Gastroesophageal sphincter (tissue), 4 donors: Measurements from ENCODE around the gene SERINC4. TPM values are rescaled to one million over a fixed set of nuclear protein-coding genes. Genes with fewer than 3 reads are reported as not detected.
A peak's percentile ranks its signal among the peaks of the same experiment; 100 is the strongest.

Experiments used
- ATAC-seq: fragments of 150-250 bp; one replicate; pipeline ENCODE4 v1.9.1; 2016; ENCODE audit warnings: mild to moderate bottlenecking, moderate library complexity
- H3K27ac ChIP-seq, 4 donors: fragments of 200-600 bp; sonication (generic) in 3 of 4; 1 replicate in 3 of 4; 2 replicates in 1 of 4; pipeline ENCODE4 v1.5.1; 2016 to 2019
- H3K27me3 ChIP-seq: fragments of 200-600 bp; sonication (generic); one replicate; pipeline ENCODE4 v1.5.1; 2019
- H3K36me3 ChIP-seq, 2 donors: fragments of 200-600 bp; sonication (generic); one replicate each; pipeline ENCODE4 v1.5.1; 2019; ENCODE audit warnings: control low read depth in 1 of 2
- H3K4me1 ChIP-seq, 3 donors: fragments of 200-600 bp; sonication (generic); 1 replicate in 2 of 3; 2 replicates in 1 of 3; pipeline ENCODE4 v1.5.1; 2016 to 2019; ENCODE audit warnings: control low read depth in 2 of 3
- H3K4me3 ChIP-seq, 2 donors: fragments of 200-600 bp; sonication (generic); one replicate each; pipeline ENCODE4 v1.5.1; 2019; ENCODE audit warnings: mild to moderate bottlenecking in 1 of 2, moderate library complexity in 1 of 2
- H3K9me3 ChIP-seq, 3 donors: fragments of 200-600 bp; sonication (generic); one replicate each; pipeline ENCODE4 v1.5.1; 2017 to 2019; ENCODE audit warnings: control low read depth in 2 of 3
- EP300 ChIP-seq: sonication (generic); formaldehyde crosslinking; IDR thresholded peaks from one replicate; pipeline ENCODE4 v1.6.1; 2017; ENCODE audit warnings: antibody characterized with exemption, mild to moderate bottlenecking
- POLR2A ChIP-seq, 2 donors: fragments of 450-650 bp; IDR thresholded peaks; one replicate each; pipeline ENCODE4 v1.6.1; 2017; ENCODE audit warnings: antibody characterized with exemption in 2 of 2, mild to moderate bottlenecking in 2 of 2, moderate library complexity in 1 of 2
- POLR2AphosphoS5 ChIP-seq: sonication (generic); formaldehyde crosslinking; IDR thresholded peaks from one replicate; pipeline ENCODE4 v1.6.1; 2017; ENCODE audit warnings: antibody characterized with exemption
- WGBS, 2 donors: methylation state at CpG; one replicate each; pipeline ENCODE4 v1.1.5; 2018; ENCODE audit warnings: low coverage in 1 of 2; 5-methylcytosine and 5-hydroxymethylcytosine counted together
- total RNA-seq, 4 donors: library from RNA; depleted of rRNA; stranded (reverse); fragments of >200 nt; gene quantifications; one replicate each; pipeline ENCODE4 v1.1.0, GENCODE V29; 2016
- TF ChIP-seq, protein P1 (sequence below), 4 experiments: fragments of 200-600 bp in 2 of 4; fragments of 450-650 bp in 2 of 4; sonication (generic) in 1 of 4; IDR thresholded peaks; one replicate each; pipeline ENCODE4 v1.5.1; 2017 to 2019; ENCODE audit warnings: antibody characterized with exemption in 4 of 4, mild to moderate bottlenecking in 2 of 4, moderate library complexity in 2 of 4

Gene SERINC4
- total RNA-seq, 4 donors from 2014 or later = 0.39 TPM; not detected in 3

DNA sequence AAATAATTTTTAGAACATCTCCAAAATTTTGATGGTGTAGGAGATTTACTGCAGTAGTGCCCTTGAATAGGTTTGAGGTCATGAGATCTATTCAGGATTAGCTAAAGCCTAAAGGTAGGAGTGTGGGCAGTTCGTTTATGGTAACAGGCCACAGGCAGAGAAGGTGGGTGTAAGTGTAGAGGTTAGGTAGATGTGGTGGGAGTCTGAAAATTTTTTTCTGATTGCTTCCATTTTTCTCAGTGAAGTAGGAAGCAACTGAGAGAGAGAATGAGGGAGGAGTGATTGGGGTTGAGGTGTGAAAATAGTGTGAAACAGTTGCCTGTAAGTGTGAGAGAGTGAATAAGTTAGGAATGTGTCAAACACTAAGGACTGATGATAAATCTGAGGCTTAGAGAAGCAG is 21.0 kb downstream of the SERINC4 start:
- no peak for TF ChIP-seq POLR2A (IDR thresholded peaks at IDR 0.05)
- TF ChIP-seq, protein P1, sequence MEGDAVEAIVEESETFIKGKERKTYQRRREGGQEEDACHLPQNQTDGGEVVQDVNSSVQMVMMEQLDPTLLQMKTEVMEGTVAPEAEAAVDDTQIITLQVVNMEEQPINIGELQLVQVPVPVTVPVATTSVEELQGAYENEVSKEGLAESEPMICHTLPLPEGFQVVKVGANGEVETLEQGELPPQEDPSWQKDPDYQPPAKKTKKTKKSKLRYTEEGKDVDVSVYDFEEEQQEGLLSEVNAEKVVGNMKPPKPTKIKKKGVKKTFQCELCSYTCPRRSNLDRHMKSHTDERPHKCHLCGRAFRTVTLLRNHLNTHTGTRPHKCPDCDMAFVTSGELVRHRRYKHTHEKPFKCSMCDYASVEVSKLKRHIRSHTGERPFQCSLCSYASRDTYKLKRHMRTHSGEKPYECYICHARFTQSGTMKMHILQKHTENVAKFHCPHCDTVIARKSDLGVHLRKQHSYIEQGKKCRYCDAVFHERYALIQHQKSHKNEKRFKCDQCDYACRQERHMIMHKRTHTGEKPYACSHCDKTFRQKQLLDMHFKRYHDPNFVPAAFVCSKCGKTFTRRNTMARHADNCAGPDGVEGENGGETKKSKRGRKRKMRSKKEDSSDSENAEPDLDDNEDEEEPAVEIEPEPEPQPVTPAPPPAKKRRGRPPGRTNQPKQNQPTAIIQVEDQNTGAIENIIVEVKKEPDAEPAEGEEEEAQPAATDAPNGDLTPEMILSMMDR (IDR thresholded peaks at IDR 0.05) = no peak
- TF ChIP-seq POLR2AphosphoS5 = no peak
- no peak for TF ChIP-seq EP300
- peaks cover 0 to 4% of the 10 kb centered on the region in 2 donors for H3K36me3 ChIP-seq
- no peak overlapping the region for H3K4me3 ChIP-seq
- H3K27me3 ChIP-seq = no peaks in the 10 kb centered on the region
- no peaks in the 10 kb centered on the region for H3K9me3 ChIP-seq
- ATAC-seq = no peak
- H3K4me1 ChIP-seq = peaks cover 0 to 27% (median 4%) of the 10 kb centered on the region in 3 donors
- H3K27ac ChIP-seq = no peak overlapping the region
- 88 to 90% methylated on average over 1 of the region's 1 CpG for WGBS, 2 donors

DNA sequence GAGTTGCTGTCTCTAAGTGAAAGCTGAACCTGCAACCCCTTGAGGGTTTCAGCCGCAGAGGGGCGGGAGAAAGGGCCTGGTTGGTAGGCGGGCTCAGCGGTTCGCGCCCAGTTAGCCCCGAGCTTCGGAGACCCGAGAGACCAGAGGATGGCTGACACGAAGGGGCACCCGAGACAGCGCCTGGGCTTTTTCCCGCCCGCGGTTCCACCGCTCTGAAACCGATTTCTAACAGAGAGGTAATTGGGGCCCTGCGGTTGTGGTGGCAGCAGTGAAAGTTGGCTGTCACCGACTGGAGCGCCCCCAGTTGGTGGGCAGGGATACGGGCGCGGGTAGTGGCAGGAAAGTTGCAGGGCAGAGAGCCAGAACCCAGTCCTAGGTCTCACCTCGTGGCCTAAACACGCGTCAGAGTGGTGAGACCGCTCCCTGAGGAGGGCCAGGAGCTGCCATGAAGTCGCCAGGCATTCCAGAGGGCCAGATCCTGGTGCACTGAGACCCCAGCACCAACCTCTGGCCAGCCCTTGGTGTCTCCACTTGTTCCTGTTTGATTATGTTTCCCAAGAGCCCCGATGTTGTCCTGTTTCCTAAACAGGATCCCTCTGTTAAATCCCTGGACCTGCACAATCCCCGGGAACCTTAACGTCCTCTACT is 22.6 kb downstream of the SERINC4 start:
- Histone ChIP-seq H3K27me3 (no peaks in the 10 kb centered on the region), H3K9me3 (no peaks in the 10 kb centered on the region), H3K4me3 (peak overlapping the region; percentile 49 to 64), H3K4me1 (peaks cover 0 to 27% (median 4%) of the 10 kb centered on the region in 3 donors), H3K27ac (peak overlapping the region; percentile 59 to 93 (median 92)), H3K36me3 (peaks cover 0 to 20% of the 10 kb centered on the region in 2 donors)
- ATAC-seq = peak; percentile 91
- TF ChIP-seq EP300 (no peak), POLR2AphosphoS5 (peak; percentile 55), POLR2A (IDR thresholded peaks at IDR 0.05) (no peak)
- TF ChIP-seq, protein P1 (IDR thresholded peaks at IDR 0.05) = peak; percentile 54 to 86 (median 82)
- 0 to 11% methylated on average over 2 to 4 of the region's 31 CpGs for WGBS, 2 donors

DNA sequence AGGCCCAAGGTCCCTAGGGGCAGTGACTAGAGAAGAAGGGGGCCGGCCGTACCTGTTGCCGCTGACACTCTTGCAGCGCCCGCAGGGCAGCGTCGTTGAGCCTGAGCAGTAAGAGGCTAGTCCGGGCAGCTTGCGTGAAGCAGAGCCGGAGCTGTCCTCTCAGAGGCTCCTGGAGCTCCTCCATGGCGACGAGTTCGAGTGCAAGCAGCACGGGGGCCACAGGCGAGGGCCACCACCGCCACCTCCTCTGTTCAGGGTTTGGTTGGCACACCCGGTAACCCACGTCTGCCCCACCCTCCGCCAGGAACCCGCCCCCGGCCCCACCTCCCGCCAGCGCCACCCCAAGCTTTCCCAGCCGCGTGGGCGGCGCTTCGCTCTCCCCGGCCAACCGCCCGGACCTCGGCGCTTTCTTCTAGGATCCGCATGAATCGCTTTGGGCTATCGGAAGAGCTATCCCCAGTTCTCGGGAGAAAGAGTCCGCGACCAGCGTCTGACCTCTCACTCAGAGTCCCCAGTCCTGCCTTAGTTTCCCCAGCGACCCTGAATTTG is 23.2 kb downstream of the SERINC4 start, which contains the start of gene ELL3:
ELL3 (minus strand) TSS at position 249 of the 549 bp plus-strand sequence; CDS start at position 184, 65 bp downstream.
- ATAC-seq = peak; percentile 83
- whole genome bisulfite sequencing, 2 donors = 0% methylated on average over 3 of the region's 41 CpGs; no CpG with 5 or more reads in 1 of the 2 donors
- Histone ChIP-seq H3K36me3 (peaks cover 0 to 26% of the 10 kb centered on the region in 2 donors), H3K27ac (peak within 1 kb of the TSS; percentile 59 to 93 (median 92)), H3K4me3 (peak within 1 kb of the TSS; percentile 49 to 64), H3K4me1 (peaks cover 0 to 27% (median 4%) of the 10 kb centered on the region in 3 donors), H3K27me3 (no peaks in the 10 kb centered on the region), H3K9me3 (no peaks in the 10 kb centered on the region)
- TF ChIP-seq POLR2A (IDR thresholded peaks at IDR 0.05) (peak in 1 of 2 donors; percentile 27), EP300 (no peak)

DNA sequence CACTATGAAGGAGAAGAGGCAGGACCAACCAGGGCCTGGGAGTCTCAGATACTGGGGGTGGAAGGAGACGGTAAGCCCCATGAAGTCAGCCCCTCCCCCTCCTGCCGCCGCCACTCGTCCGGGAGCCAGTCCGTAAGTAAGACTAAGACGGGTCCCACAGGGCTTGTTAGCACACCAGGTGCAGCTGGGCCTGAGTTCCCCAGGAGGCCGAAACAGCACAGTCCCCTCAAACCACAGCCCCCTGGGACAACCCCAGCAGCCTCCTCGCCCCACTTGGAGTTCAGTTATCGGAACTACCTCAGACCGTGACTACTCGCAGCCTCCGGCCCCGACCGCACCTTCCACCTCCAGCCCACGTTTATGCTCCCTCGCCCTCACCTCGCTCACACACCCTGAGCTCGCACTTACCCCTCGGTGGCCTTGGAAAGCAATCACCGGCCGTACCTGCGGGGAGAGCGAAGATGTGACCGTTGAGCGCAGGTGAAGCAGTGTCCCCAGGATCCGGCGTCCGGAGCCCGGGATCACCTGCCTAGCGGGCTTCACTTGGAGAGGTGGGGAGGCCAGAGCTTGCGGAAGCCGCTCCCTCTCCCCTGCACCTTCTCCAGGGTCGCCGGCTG is 23.8 kb downstream of the SERINC4 start:
- peak overlapping the region; percentile 49 to 64 for H3K4me3 ChIP-seq
- H3K36me3 ChIP-seq = peaks cover 0 to 32% of the 10 kb centered on the region in 2 donors
- H3K27me3 ChIP-seq = no peaks in the 10 kb centered on the region
- ATAC-seq = no peak
- TF ChIP-seq POLR2AphosphoS5 (no peak), EP300 (no peak), POLR2A (IDR thresholded peaks at IDR 0.05) (no peak)
- TF ChIP-seq, protein P1 (IDR thresholded peaks at IDR 0.05) = no peak
- H3K4me1 ChIP-seq = peaks cover 0 to 27% (median 4%) of the 10 kb centered on the region in 3 donors
- H3K27ac ChIP-seq = peak overlapping the region; percentile 59 to 93 (median 92)
- WGBS, 2 donors = no CpG with 5 or more reads among the region's 35 CpGs
- H3K9me3 ChIP-seq = no peaks in the 10 kb centered on the region

DNA sequence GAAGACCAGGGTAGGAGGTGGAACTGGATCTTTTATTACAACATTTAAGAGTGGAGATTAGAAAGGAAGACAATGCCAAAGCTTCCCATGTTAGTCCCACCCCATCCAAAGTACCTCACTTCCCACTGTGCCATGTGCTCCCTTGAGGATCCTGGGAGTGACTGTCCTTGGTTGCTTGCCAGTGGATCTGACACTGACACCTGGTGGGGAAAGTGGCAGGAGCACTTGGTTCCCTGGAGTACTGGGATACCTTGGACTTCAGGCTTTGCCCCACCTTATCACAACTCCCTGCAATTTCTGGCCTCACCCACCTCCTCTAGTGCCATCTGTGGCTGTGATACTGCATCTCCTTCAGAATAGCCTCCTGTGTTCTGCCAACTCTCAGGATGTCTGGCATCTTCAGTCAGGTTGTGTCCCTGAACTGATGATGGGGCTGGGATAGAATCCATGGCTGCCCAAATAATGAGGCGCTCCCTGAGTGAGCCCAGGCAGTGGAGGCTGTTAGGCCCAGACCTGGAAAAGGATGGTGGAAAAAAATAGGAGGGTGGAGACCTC is 24.5 kb downstream of the SERINC4 start:
- WGBS, 2 donors = 100% methylated on average over 1 of the region's 1 CpG; no CpG with 5 or more reads in 1 of the 2 donors
- Histone ChIP-seq H3K4me3 (no peak overlapping the region), H3K4me1 (peaks cover 0 to 27% (median 4%) of the 10 kb centered on the region in 3 donors), H3K27me3 (no peaks in the 10 kb centered on the region), H3K9me3 (no peaks in the 10 kb centered on the region), H3K27ac (peak overlapping the region in 3 of 4 donors; percentile 92 to 93 (median 93)), H3K36me3 (peaks cover 3 to 39% of the 10 kb centered on the region in 2 donors)
- TF ChIP-seq, protein P1 (IDR thresholded peaks at IDR 0.05) = peak in 2 of 4 experiments; percentile 31 to 34
- TF ChIP-seq POLR2A (IDR thresholded peaks at IDR 0.05) (no peak), EP300 (no peak), POLR2AphosphoS5 (no peak)
- ATAC-seq = no peak
